Measurements from ENCODE around the gene G3BP1.

- TF ChIP-seq CTCF (IDR thresholded peaks at IDR 0.05; ENCODE audit: low read depth, low read length, missing input control) (no peak), SP1 (IDR thresholded peaks at IDR 0.05) (no peak), TAF1 (conservative IDR thresholded peaks at IDR 0.05) (no peak), ZBTB33 (IDR thresholded peaks at IDR 0.05) (no peak), RAD21 (IDR thresholded peaks at IDR 0.05) (no peak), YY1 (IDR thresholded peaks at IDR 0.05) (no peak), MAX (IDR thresholded peaks at IDR 0.05) (no peak), REST (IDR thresholded peaks at IDR 0.05) (no peak), FOXA1 (IDR thresholded peaks at IDR 0.05) (no peak), JUND (IDR thresholded peaks at IDR 0.05) (no peak), EGR1 (IDR thresholded peaks at IDR 0.05; ENCODE audit: low read depth in 2 of 2) (no peak), GABPA (IDR thresholded peaks at IDR 0.05 in 1 of 2, conservative IDR thresholded peaks at IDR 0.05 in 1 of 2) (no peak)
Observed at GRCh38 chr5:151730381-151730780, 41.4 kb upstream of the G3BP1 start.
